Fibroblast of the conjunctiva (primary cell): ENCODE results near the gene ZBTB5.
"Not testable (repeated sequence)": the region's sequence is repeated elsewhere in the genome, so short reads cannot be mapped to it uniquely, and the experiment has no call there.

ENCODE experiments used
- DNase-seq: peaks from one replicate; pipeline ENCODE4 v3.0.0-alpha.2; 2010; ENCODE audit warnings: low read depth

Gene ZBTB5, protein sequence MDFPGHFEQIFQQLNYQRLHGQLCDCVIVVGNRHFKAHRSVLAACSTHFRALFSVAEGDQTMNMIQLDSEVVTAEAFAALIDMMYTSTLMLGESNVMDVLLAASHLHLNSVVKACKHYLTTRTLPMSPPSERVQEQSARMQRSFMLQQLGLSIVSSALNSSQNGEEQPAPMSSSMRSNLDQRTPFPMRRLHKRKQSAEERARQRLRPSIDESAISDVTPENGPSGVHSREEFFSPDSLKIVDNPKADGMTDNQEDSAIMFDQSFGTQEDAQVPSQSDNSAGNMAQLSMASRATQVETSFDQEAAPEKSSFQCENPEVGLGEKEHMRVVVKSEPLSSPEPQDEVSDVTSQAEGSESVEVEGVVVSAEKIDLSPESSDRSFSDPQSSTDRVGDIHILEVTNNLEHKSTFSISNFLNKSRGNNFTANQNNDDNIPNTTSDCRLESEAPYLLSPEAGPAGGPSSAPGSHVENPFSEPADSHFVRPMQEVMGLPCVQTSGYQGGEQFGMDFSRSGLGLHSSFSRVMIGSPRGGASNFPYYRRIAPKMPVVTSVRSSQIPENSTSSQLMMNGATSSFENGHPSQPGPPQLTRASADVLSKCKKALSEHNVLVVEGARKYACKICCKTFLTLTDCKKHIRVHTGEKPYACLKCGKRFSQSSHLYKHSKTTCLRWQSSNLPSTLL

DNA sequence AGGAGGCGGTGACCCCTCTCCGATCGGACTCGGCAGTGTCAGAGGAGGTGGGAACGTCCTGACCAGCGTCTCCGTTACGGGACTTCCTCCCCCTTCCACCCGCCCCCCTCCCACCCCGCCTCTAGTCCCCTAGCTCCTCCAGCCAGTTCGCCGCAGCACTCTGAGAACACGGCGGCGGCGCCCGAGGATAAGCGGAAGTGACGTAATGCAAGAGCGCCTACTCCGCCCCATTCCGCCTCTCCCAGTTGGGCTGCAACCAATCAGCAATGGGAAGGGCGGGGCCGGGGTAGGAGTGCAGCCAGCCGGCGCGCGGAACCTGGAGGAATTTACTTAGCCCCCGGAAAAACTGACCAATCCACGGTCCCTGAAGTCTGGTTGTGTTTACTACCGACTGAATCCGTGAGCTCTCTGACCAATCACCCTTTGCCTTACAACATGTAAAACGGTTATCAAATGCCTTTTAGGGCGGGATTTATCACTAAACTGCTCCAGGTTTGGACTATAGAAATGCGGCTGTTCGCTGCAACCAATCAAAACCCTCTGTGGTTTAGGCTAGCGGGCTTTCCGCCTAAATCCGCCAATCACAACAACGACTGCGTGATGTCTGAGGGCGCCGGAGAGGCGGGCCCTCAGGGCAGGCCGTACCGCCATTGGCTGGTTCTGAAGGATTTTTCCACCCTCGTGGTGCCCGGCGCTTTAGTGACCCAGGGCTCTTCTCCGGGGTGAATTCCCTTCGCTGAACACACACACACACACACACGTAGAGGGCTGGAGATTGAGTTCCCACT is at the start of gene ZBTB5:
Gene ZBTB5 (minus strand): TSS at position 202 of the 788 bp plus-strand sequence. CDS start 22,899 bp downstream, outside the sequence.
- DNase-seq = peak; percentile 100

DNA sequence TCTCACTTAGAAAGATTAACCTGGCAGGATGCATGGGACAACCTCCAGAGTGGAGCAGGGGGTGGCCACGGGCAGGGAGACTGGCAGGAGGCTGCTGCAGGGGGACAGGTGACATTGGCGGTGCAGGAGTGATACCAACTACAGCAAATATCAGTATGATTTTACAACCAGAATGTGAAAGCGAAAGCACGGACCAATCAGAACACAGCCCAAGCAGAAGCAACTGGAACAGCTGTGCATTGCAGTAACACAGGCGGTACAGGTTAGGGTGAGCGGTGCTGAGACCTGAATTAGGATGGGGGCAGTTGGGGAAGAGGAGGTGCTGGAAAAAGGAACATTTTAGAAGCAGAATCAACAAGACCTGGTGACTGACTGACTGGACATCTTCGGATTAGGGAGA is 49.7 kb upstream of the ZBTB5 start:
- DNase-seq = no peak

DNA sequence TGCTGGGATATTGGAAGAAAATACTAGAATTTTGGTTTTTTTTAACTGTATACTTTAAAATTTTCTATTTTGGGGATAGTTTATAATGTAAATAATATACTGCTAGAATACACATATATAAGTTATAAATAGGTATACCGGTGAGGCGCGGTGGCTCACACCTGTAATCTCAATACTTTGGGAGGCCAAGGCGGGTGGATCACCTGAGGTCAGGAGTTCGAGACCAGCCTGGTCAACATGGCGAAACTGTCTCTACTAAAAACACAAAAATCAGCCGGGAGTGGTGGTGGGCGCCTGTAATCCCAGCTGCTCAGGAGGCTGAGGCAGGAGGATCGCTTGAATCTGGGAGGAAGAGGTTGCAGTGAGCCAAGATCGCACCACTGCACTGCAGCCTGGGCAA is 49.2 kb upstream of the ZBTB5 start:
- not testable (repeated sequence) for DNase-seq

DNA sequence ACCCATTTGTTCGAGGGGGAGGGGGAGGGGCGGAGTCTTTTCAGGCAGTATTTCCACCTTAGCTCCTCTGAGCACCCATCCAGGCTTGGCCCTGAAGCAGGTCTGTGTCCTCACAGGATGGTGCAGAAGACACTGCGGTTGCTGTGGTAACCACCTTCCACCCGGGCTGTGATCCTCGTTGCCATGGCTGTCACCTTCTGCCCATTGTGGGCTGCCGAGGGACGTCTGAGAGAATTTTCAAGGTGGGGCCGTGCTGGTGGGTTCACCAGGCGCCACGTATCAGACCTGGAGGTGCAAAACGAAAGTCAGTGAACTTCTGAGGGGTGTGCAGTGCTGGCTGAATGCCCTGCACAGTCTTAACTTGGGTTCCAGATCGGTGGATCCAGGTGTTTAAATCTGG is 47.2 kb upstream of the ZBTB5 start:
- no peak for DNase-seq

DNA sequence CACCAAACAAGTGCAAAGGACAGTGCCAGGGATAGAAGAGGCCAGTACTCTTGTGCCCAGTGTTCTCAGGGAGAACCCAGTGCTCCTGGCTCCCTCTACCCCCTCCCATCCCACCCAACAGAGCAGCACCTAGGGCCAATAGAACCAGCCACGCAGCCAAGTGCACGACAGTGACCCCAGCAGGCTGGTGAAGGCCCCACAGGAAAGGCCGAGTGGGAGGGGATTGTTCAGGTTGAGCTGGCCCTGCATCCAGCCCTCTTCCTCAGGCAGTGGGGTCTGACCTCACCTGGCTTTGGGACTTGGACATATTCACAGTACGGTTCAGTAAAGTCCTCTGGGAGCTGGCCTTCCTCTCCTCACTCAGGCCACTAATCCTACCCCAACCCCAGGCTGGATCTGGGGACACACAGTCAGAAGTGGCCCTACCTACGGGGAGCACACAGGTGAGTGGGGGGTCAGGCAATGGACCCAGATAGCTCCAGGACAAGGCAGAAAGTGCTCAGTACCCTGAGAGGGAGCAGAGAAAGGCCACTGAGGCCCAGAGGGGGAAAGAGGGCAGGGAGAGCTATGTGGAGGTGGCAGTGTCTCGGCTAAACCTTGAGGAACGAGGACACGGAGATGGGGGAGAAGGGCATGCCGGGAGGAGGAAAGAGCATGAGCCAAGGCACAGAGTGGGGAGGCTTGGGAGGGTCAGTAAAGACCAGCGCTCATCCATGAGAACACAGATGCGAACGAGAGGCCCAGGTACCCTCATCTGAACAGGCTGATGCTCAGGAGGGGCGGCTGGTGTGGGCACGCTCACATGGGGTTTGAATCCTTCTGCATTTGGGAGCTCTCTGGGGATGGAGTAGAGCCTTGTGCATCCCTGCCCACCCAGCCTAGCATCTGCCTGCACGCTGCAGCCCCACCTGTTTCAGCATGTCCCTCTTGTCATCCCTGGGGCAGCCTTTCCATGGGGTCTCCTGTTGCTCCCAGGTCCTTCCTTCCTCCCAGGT is 46.1 kb upstream of the ZBTB5 start:
- no peak for DNase-seq

DNA sequence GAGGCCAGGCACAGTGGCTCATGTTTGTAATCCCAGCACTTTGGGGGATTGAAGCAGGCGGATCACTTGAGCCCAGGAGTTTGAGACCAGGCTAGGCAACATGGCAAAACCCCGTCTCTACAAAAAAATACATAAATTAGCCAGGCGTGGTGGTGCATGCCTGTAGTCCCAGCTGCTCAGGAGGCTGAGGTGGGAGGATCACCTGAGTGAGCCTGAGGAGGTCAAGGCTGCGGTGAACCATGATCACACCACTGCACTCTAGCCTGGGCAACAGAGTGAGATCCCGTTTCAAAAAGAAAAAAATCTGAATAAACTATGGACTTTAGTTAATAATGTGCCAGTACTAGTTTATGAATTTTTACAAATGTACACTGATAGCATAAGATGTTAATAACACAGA is 44.8 kb upstream of the ZBTB5 start:
- DNase-seq = not testable (repeated sequence)

DNA sequence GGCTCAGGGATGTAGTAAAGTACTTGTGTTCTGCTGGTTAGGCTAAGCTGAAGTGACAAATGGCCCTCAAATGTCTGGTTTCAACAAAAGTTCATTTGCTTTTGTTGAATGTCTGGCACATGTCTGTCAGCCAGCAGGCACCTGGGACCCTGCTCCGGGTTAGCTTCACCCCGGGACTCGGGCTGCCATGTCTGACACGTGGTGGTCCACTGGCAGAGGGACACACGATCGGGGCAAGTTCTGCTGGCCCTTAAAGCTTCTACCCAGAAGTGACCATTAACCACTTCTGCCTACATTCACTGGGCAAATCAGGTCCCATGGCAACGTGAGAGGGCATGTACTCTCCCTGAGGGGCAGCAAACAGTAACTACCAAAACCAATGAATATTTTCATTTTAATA is 44.3 kb upstream of the ZBTB5 start:
- no peak for DNase-seq

DNA sequence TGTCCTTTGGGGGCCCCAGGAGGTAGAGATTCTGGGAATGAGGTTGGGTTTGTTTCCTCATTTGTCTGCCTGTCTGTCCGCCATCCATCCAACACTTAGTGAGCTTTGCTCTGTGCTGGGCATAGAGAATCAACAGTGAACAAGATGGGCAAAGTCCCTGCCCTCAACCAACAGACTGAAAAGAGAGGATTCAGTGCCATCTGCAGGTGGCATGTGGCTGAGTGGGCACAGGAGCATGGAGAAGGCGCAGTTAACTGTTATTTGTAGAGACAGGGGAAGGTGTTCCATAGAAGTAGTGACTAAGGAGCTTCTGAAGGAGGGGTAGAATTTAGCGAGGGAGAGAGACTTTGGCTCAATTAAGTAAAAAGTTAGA is 43.6 kb upstream of the ZBTB5 start:
- no peak for DNase-seq

DNA sequence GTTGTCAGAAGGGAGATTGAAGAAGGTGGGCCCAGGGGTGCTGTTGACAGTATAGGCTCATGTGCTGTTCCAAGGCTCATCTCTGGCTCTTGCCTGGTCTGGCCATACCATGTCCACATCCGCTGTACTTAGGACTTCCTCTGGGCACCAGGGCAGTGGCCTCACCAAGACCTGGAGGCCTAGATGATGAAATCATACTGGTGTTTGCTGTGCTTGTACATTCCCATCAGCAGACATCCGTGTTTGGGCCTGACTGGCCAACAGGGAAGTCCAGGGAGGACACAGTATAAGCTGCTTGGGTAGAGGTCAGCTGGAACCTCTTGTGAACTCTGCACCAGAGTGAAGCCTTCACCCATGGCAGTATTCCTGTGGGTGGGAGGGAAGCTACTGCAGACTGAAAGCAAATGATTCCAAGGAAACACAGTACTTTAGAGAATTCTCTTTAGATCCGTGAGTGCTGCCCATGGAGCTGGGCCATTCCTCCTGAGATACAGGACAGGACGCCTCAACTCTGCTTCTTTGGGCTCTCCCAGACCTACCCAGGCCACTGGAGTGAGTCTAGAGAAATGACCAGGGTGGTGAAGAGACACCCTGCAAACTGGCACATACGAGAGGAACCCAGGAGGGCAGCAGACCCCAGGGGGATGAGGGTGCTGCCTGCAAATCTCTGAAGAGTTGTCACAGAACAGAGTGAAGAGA is 43.0 kb upstream of the ZBTB5 start:
- DNase-seq = no peak

DNA sequence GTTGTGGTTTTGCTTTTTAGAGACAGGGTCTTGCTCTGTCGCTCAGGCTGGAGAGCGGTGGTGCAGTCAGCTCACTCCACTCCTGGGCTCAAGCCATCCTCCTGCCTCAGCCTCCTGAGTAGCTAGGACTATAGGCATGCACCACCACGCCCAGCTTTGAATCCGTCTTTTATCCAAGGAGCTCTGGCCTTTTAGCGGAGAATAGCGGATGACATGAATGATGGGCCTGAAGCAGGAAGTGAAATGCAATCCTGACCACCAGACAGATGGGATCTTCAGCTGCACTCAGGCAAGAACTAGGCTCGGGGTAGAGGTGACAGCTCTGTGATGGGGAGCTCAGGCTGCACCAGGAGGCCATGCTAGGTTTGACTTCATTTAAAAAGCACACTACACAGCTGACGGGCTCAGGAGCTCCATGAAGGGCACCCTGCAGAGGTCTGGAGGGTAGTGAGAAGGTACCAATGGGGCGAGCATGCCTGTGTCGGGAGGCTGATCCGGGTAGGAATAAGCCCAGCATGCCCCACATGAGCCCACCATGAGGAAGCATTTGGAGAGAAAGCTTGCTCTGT is 42.4 kb upstream of the ZBTB5 start:
- DNase-seq = no peak

DNA sequence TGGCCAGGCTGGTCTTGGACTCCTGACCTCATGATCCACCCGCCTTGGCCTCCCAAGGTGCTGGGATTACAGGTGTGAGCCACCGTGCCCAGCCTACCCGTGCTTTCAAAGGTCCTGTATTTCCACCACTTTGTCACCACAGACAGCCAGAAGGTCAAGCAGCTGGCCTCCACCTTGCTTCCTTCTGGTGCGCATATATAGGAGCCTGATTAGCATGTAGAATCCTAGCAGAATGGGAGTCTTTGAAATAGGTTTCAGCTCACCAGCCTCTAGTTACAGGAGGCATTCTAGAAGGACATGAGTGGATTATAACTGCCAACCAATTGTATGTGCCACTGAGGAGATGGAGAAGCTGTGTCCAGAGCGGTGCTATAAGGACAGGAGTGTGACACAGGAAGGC is 39.4 kb upstream of the ZBTB5 start:
- DNase-seq = no peak

DNA sequence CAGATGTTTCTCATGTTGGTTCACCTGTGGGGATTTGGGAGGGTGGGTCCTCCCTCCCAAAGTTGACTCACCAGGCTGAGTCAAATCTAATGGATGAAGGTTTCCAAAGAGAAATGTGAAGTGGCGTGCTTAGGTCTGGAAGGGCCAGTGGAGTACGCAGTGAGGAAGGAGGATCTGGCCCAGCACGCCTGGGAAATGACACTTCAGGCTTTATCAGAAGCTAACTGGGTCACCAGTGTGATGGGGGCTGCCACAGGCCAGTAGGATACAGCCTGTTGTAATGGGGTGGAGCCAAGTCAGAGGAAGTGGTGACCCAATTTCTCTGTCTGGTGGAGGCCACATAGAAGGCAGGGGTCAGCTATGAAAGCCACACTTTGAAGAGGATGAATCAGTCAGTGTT is 38.5 kb upstream of the ZBTB5 start:
- DNase-seq = no peak

DNA sequence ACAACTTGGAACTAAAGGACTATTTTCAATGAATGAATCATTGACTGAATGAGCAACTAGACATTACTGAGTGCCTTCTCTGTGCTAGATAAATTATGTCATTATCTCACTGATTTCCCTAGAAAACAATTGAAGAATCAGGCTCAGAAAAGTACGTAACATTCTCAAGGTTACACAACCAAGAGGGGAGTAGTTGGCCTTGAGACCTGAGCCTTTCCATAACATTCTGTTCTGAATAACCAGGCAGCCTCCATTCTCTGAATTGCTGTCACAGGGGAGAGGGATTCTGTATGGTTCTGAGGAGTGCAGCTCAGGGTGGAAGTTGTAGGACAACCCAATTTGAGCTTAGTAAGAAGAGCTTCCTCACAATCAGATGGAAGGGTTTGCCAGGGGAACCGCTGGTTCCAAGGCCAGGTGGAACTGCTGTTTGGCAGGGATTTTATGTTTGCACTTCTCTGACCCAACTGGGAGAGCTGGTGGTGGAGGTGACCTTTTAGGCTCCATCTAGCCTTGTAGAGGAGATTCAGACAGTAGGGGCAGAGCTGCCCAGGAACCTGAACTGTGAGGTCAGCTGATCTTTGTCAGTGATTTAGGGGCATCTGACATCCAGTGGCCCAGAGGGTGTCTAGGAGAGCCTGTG is 36.8 kb upstream of the ZBTB5 start:
- no peak for DNase-seq

DNA sequence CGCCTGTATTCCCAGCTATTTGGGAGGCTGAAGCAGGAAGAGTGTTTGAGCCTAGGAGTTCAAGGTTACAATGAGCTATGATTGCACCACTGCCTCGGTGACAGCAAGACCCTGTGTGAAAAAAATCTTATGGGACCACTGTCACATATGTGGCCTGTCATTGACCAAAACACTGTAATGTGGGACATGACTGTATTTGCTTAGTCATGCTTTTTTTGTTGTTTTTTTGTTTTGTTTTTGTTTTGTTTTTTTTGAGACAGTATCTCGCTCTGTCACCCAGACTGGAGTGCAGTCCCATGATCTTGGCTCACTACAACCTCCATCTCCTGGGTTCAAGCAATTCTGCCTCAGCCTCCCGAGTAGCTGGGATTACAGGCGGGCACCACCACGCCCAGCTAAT is 34.0 kb upstream of the ZBTB5 start:
- DNase-seq = no peak

DNA sequence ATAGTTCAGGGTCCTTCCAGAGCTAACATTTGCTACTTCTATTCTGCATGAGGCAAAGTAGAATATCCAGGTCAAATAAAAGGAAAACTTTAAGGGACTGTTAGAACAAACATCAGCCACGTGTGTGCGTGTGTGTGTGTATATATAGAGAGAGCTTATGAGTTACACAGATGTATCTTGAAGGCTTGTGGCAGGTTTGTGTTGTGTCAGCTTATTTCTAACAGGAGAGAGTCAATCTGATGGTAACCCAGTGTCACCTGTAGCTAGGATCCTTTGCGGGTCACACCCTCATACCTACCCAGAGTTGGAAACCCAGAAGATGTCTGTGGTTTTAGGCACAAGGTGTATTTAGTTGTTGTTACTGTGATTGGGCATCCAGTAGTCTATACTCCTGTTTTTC is 33.2 kb upstream of the ZBTB5 start:
- DNase-seq = no peak

DNA sequence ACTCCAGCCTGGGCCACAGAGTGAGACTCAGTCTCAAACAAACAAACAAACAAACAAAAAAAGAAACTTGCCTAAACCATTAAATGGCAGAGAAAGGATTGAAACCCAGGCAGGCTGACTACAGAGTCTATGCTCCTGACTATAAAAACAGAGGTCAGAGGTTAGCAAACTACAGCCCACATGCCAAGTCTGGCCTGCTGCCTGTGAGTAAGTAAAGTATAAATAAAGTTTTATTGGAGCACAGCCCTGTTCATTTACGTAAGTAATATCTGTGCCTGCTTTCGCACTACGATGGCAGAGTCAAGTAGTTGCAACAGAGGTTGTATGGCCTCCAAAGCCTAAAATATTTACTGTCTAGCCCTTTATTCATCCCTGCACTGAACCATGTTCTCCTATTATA is 32.1 kb upstream of the ZBTB5 start:
- no peak for DNase-seq

DNA sequence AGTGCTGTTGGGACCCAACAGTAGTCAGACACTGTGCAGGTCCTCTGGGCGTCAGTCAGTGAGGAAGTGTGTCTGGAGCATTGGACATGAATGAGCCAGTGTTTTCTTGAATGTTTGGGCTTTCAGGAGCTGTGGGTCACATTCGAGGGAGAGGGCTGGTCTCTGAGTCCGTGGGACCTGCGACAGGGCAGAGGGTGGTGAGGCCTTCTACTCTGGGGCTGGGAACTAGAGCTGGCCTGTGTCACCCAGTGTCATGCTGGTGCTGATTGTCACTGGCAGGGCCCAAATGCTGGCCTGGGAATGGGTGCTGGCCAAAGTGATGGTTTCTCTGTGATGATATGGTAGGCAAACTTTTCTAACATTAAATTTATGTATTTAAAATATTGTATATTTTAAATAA is 30.8 kb upstream of the ZBTB5 start:
- DNase-seq = no peak

DNA sequence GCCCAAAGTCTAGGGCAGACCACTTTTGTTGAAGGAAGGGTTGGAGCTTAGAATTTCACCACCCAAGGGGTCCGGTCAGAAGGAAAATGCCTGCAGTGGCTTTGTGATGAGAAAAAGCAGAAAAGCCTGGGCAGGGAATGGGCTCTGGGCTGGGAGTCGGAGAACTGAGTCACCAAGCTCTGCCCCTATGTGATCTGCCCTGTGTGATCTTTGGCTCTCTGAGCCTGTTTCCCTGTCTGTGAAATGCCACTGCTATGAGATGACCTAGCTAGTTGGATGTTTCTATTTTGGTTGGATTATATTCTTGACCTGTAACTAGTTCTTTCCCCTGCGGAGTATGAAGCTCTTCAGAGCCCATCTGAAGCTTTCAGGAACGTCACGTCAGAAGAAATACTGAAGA is 30.3 kb upstream of the ZBTB5 start:
- no peak for DNase-seq

DNA sequence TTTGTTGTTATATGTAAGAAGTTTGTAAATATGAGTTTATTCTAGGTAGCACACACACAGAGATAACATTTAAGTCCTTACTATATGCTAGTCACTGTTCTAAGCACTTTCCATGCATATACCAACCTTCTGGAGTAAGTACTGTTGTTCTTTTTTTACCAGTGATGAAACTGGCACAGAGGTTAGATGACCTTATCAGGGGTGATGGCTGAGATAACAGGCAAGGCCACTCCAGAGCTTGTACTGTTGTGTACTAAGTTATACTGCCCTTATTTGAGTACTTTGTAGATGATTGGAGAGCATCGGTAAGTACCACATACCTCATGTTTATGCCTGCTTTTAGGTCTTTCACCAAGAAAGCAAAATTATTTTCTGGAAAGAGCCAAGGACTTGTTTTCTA is 26.7 kb upstream of the ZBTB5 start:
- no peak for DNase-seq
